ENCODE data around the gene AUP1. TPM values are rescaled to one million over a fixed set of nuclear protein-coding genes. Genes with fewer than 3 reads are reported as not detected.

Gene AUP1
- total RNA-seq, 4 donors from 2014 or later: 96.9 to 109 (median 102) TPM

DNA sequence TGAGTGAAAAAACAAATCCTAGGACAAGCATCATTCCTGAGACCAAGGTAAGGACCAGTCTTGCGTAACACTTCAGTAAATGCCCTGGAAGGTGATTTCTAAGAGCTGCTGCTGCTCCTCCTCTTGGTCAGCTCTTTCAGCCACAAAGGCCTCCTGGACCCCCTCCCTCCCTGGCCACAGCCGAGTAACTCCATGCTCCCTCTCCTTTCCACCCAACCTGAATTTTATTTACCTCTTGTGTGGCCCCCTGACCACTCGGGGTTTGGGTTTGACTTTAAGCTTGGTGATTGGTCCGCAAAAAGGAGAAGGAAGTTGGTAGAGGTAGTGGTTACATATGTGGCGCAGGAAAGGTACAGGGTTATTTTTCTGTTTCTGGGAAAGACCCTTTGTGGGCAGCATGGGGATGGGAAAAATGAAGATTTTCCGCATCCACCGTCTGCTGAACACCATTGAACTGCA lies 9.4 kb upstream of the AUP1 start:
- TF ChIP-seq, protein P1, sequence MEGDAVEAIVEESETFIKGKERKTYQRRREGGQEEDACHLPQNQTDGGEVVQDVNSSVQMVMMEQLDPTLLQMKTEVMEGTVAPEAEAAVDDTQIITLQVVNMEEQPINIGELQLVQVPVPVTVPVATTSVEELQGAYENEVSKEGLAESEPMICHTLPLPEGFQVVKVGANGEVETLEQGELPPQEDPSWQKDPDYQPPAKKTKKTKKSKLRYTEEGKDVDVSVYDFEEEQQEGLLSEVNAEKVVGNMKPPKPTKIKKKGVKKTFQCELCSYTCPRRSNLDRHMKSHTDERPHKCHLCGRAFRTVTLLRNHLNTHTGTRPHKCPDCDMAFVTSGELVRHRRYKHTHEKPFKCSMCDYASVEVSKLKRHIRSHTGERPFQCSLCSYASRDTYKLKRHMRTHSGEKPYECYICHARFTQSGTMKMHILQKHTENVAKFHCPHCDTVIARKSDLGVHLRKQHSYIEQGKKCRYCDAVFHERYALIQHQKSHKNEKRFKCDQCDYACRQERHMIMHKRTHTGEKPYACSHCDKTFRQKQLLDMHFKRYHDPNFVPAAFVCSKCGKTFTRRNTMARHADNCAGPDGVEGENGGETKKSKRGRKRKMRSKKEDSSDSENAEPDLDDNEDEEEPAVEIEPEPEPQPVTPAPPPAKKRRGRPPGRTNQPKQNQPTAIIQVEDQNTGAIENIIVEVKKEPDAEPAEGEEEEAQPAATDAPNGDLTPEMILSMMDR (IDR thresholded peaks at IDR 0.05; ENCODE audit: low read depth): no peak

DNA sequence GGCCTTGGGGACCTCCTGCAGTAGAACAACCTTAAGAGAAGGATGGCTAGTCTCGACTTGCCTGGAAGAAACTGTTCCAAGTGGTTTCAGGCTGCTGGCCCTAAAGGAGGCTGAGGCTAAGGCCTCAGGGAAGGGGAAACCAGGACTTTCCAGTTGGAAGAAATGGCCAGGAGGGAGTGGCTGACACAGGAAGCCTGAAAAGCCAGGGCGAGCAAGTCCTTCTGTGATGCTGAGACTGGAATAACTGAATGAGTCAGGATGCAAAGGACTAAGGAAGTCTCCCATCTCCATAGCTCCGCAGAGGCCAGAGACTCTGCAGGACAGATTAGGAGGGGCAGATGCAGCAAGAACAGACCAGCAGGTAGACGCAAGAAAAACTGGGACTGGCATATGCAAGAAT lies 7.6 kb upstream of the AUP1 start:
- TF ChIP-seq, protein P1 (IDR thresholded peaks at IDR 0.05; ENCODE audit: low read depth): no peak

DNA sequence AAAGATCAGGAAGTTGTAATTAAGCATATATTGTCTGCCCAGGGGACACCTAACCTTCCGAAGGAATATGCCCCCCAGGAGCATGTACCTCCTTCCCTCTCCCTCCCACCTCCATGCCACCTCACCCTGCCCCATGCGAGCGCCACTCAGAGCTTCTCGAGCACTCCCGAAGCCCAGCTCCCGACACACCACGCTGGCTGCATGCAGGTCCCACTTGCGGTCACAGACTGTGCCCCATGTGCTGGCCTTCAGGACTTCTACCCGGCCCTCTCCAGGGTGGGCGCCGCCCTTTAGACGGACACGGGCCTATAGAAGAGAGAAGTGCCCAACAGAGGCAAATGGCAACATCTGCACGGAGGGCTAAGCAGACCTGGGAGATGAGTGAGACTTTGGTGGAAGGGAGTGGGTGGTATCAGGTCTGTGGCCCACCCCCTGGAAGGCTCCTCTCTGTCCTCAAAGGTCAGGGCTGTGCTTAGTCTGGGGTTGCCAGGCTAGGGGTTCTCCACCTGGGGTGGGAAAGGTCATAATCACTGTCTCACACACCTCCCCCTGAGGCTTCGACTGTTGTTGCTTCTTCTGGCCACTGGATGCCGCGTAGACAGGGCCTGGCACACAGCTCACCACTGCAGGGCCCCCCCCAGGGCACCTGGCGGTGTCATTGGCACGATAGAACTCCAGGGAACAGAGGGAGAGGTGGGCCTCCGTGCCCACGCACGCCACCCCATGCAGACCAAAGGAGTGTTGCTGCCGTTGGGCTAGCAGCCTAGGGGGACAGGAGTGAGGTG lies 6.9 kb upstream of the AUP1 start:
- TF ChIP-seq, protein P1 (IDR thresholded peaks at IDR 0.05; ENCODE audit: low read depth): no peak

DNA sequence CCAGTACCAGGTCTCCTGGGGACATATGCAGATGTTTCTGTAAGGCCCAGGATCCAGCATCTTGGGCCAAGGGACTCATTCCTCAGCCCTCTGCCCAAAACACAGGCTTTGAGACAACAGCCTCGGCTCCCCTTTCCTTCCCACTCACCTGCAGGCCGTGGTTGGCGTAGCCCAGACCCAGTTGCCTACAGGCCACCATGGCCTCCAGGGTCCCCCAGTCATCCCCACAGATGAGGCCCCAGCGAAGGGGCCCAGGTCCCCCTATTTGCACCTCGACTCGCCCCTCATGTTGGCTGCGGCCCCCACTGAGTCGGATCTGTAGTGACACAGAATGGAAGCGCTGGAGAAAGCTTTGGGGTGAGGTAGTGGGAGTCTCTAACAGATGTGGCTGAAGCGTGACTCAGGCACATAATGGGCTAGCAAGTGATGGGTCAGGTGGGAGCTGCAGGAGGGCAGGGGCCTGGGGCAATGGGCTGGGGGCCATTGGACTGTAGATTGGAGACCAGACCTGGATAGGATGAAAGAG lies 6.0 kb upstream of the AUP1 start:
- TF ChIP-seq, protein P1 (IDR thresholded peaks at IDR 0.05; ENCODE audit: low read depth): no peak

DNA sequence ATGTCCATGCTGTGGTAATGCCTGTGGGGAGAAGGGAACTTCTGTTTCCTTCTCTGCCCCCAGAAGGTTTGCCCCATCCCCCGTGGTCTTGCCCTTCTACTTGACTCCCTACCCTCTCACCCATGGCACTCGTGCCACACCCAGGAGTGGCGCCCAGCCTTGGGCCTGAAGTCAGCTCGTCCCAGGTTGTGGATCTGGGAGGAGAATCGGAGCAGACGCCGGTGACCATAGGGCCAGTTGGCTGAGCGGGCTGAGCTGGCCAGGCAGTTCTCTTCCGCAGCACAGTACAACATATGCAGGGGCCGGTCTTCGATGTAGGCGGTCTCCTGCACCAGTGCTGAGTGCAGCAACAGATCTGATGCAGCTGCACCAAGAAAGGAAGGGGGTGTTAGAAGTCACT lies 4.9 kb upstream of the AUP1 start:
- TF ChIP-seq, protein P1 (IDR thresholded peaks at IDR 0.05; ENCODE audit: low read depth): no peak

DNA sequence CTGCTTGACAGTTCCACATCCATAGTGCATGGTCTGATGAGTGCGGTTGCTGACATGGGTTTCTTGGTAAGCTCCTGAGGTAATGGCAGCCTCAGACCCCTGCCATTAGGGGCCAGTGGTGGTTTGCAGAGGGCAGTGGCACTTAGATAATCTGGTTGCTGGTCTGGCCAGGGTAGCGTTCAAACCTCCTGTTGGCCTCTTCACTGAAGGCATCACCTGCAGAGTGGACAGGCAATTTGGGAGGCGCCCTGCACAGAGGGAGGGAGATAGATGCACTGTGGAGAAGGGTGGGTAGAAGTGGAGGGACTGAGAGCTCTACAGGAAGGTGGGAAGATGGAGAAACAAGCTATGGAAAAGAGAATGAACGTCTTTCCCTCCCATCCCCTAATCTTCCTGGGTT lies 4.0 kb upstream of the AUP1 start:
- TF ChIP-seq, protein P1 (IDR thresholded peaks at IDR 0.05; ENCODE audit: low read depth): no peak

DNA sequence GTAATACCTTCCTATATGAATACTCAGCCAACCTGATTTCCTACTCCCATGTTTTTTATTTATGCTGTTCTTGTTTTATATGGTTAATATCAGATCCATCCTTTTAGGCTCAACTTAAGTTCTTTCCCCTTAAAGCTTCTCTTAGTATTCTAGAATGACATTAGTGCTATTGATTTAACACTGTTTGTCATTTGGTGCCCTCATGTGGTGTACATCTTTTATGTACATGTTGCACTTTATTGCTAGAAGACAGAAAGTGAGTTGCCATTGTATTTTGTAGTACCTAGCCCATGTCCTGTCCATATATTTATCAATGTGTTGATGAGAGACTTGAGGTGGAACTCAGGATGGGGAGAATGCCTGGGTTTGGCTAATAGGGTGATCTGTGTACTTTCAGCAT lies 2.7 kb upstream of the AUP1 start:
- TF ChIP-seq, protein P1 (IDR thresholded peaks at IDR 0.05; ENCODE audit: low read depth): no peak
